Measurements from ENCODE around the gene PHEX.

GRCh38 chrX:22194660-22194945 is 162.5 kb downstream of the PHEX start:
- no peak for TF ChIP-seq CTCF (IDR thresholded peaks at IDR 0.05)
- no peak for TF ChIP-seq EP300 (IDR thresholded peaks at IDR 0.05)

Data from esophagus muscularis mucosa (tissue), 3 donors.